Measurements from ENCODE around the gene HDAC4. TPM values are rescaled to one million over a fixed set of nuclear protein-coding genes. Genes with fewer than 3 reads are reported as not detected.

The HDAC4 gene
- polyA plus RNA-seq, 2 of the 4 experiments (the other 2 are of a cell fraction), result 8.6 to 10.4 TPM

DNA sequence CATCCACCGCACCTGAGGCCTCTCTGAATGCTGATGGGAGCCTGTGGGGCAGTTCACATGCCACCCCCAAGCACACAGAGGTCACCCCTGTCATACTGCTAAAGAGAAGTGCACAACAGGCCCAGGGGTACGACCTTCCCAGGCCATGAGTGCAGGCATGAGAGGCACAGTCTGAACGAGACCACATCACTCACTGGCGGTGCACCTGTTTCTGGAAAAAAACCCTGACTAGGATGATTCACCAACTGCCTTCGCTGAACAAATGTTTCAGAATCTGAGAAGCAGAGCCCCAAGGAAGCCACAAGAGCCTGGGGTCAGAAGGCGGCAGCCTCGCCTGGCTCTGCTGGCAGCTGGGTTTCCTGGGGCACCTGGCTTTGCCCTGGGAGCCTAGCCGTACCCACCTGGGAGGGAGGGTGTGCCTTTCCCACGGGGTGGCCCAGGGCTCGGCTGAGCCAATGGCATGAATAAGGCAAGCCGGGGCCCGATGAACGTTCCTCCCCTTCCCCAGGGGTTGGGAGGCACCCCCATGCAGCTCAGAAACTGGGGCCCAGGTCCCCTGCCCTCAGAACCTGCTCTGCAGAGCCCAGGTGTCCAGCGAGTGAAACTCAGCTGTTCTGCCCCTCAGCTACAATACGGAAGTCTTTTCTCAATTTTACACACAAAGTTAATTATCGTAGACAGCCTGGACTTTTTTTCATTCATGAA, 73.8 kb downstream of the HDAC4 start:
- ChIA-PET CTCF (no interaction called here), POLR2A (no interaction called here)
- no peaks in the 10 kb centered on the region for H3K9me3 ChIP-seq
- no peak overlapping the region for H3K27ac ChIP-seq
- 94% methylated on average over 7 of the region's 16 CpGs for WGBS (ENCODE audit: missing lambda C conversion rate)
- no peak overlapping the region for H3K4me3 ChIP-seq
- DNase-seq (ENCODE audit: low read depth in 1 of 2, low spot score in 1 of 2) (no peak), FAIRE-seq (no peak), ATAC-seq (no peak)
- H3K4me2 ChIP-seq, result no peak overlapping the region
- peaks cover 13% of the 10 kb centered on the region for H3K4me1 ChIP-seq
- TF ChIP-seq RCOR1 (IDR thresholded peaks at IDR 0.05; ENCODE audit: low read depth, low read length) (no peak), MAZ (IDR thresholded peaks at IDR 0.05; ENCODE audit: borderline replicate concordance, low read depth, low read length) (no peak), HDAC2 (IDR thresholded peaks at IDR 0.05) (no peak), ZSCAN20 (CRISPR knock-in tag; IDR thresholded peaks at IDR 0.05) (no peak), POLR2AphosphoS2 (conservative IDR thresholded peaks at IDR 0.05; ENCODE audit: low read length) (no peak), SREBF2 (IDR thresholded peaks at IDR 0.05) (no peak), SMC3 (IDR thresholded peaks at IDR 0.05) (no peak), CBX8 (IDR thresholded peaks at IDR 0.05) (no peak), ATOH8 (CRISPR knock-in tag; IDR thresholded peaks at IDR 0.05; ENCODE audit: low read depth) (no peak), GATA3 (IDR thresholded peaks at IDR 0.05; ENCODE audit: borderline replicate concordance) (no peak), CEBPB (IDR thresholded peaks at IDR 0.05) (no peak), POLR2A (IDR thresholded peaks at IDR 0.05; ENCODE audit: low read length) (no peak), TFCP2L1 (CRISPR knock-in tag; IDR thresholded peaks at IDR 0.05) (no peak), CBX2 (IDR thresholded peaks at IDR 0.05; ENCODE audit: borderline replicate concordance, low read depth) (no peak), NPAS2 (CRISPR knock-in tag; IDR thresholded peaks at IDR 0.05; ENCODE audit: borderline replicate concordance) (no peak), EP300 (IDR thresholded peaks at IDR 0.05) (no peak)

DNA sequence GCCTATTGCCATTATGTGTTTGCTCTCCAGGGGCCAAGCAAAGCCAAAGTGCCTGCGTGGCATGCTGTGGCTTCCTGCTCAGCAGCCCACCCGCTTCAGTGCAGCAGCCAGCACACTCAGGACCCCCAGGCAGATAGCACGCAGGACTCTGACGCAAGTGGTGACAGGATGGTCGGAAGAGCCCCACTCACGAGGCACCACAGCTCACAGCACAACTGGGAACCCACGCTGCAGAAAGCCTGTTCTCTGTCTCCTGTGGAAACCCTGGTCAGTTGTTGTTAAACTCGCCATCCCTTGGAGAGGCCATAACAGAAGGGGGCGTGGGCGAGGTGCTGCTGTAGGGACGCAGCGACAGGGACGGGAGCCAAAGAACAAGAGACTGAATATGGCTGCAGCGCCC, 76.4 kb downstream of the HDAC4 start:
- Histone ChIP-seq H3K9me3 (no peaks in the 10 kb centered on the region), H3K4me1 (peaks cover 15% of the 10 kb centered on the region), H3K4me3 (no peak overlapping the region), H3K27ac (no peak overlapping the region), H3K4me2 (no peak overlapping the region)
- no peak for FAIRE-seq
- 86% methylated on average over 14 of the region's 14 CpGs for WGBS (ENCODE audit: missing lambda C conversion rate)
- no peak for DNase-seq (ENCODE audit: low read depth in 1 of 2, low spot score in 1 of 2)
- POLR2A ChIA-PET, result no interaction called here
- CTCF ChIA-PET, result no interaction called here
- no peak for TF ChIP-seq ZNF302 (CRISPR knock-in tag; IDR thresholded peaks at IDR 0.05)
- TF ChIP-seq ELK1 (IDR thresholded peaks at IDR 0.05; ENCODE audit: low read depth, low read length), result no peak
- TF ChIP-seq NR3C1 (IDR thresholded peaks at IDR 0.05), result no peak
- TF ChIP-seq ESRRA (IDR thresholded peaks at IDR 0.05; ENCODE audit: borderline replicate concordance, low read length), result no peak
- no peak for TF ChIP-seq MAZ (IDR thresholded peaks at IDR 0.05; ENCODE audit: borderline replicate concordance, low read depth, low read length)
- ATAC-seq, result no peak

- no peak for DNase-seq (ENCODE audit: low read depth in 1 of 2, low spot score in 1 of 2)
- 85% methylated on average over 14 of the region's 14 CpGs for WGBS (ENCODE audit: missing lambda C conversion rate)
- ChIA-PET CTCF (interaction anchor here (0.7 kb wide), 1 partner anchor 667 kb away, joined by 3 read pairs; no protein-coding TSS in a partner anchor), POLR2A (no interaction called here)
- H3K27ac ChIP-seq, result no peak overlapping the region
- ATAC-seq, result no peak
- H3K4me1 ChIP-seq, result peaks cover 18% of the 10 kb centered on the region
- TF ChIP-seq, protein P1, sequence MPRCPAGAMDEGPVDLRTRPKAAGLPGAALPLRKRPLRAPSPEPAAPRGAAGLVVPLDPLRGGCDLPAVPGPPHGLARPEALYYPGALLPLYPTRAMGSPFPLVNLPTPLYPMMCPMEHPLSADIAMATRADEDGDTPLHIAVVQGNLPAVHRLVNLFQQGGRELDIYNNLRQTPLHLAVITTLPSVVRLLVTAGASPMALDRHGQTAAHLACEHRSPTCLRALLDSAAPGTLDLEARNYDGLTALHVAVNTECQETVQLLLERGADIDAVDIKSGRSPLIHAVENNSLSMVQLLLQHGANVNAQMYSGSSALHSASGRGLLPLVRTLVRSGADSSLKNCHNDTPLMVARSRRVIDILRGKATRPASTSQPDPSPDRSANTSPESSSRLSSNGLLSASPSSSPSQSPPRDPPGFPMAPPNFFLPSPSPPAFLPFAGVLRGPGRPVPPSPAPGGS (IDR thresholded peaks at IDR 0.05), result no peak
- TF ChIP-seq HOXB13 (CRISPR knock-in tag; IDR thresholded peaks at IDR 0.05; ENCODE audit: low read depth), result no peak
- TF ChIP-seq KDM1A (IDR thresholded peaks at IDR 0.05; ENCODE audit: low read depth), result no peak
- TF ChIP-seq HOXB5 (CRISPR knock-in tag; IDR thresholded peaks at IDR 0.05), result no peak
- TF ChIP-seq CBX2 (IDR thresholded peaks at IDR 0.05; ENCODE audit: borderline replicate concordance, low read depth), result no peak
- TF ChIP-seq, protein P2, sequence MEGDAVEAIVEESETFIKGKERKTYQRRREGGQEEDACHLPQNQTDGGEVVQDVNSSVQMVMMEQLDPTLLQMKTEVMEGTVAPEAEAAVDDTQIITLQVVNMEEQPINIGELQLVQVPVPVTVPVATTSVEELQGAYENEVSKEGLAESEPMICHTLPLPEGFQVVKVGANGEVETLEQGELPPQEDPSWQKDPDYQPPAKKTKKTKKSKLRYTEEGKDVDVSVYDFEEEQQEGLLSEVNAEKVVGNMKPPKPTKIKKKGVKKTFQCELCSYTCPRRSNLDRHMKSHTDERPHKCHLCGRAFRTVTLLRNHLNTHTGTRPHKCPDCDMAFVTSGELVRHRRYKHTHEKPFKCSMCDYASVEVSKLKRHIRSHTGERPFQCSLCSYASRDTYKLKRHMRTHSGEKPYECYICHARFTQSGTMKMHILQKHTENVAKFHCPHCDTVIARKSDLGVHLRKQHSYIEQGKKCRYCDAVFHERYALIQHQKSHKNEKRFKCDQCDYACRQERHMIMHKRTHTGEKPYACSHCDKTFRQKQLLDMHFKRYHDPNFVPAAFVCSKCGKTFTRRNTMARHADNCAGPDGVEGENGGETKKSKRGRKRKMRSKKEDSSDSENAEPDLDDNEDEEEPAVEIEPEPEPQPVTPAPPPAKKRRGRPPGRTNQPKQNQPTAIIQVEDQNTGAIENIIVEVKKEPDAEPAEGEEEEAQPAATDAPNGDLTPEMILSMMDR (IDR thresholded peaks at IDR 0.05), result no peak
- TF ChIP-seq HES2 (IDR thresholded peaks at IDR 0.05), result no peak
- no peak for TF ChIP-seq KDM5A (IDR thresholded peaks at IDR 0.05)
- no peak for TF ChIP-seq HOXA7 (CRISPR knock-in tag; IDR thresholded peaks at IDR 0.05)
- TF ChIP-seq NR3C1 (IDR thresholded peaks at IDR 0.05), result no peak
- TF ChIP-seq MAFK (IDR thresholded peaks at IDR 0.05; ENCODE audit: partially characterized antibody), result no peak
- TF ChIP-seq JUN (IDR thresholded peaks at IDR 0.05), result no peak
- no peak for TF ChIP-seq ZSCAN20 (CRISPR knock-in tag; IDR thresholded peaks at IDR 0.05)
- no peak for TF ChIP-seq TFCP2L1 (CRISPR knock-in tag; IDR thresholded peaks at IDR 0.05)
- TF ChIP-seq HDAC2 (IDR thresholded peaks at IDR 0.05), result no peak
- TF ChIP-seq, protein P3, sequence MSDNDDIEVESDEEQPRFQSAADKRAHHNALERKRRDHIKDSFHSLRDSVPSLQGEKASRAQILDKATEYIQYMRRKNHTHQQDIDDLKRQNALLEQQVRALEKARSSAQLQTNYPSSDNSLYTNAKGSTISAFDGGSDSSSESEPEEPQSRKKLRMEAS (IDR thresholded peaks at IDR 0.05), result no peak
- TF ChIP-seq ZC3H11A (IDR thresholded peaks at IDR 0.05), result no peak
- no peak for TF ChIP-seq EP300 (IDR thresholded peaks at IDR 0.05)
- no peak for TF ChIP-seq POLR2A (IDR thresholded peaks at IDR 0.05; ENCODE audit: low read length)
- H3K9me3 ChIP-seq, result no peaks in the 10 kb centered on the region
- no peak overlapping the region for H3K4me3 ChIP-seq
- no peak for FAIRE-seq
- no peak overlapping the region for H3K4me2 ChIP-seq
Observed at GRCh38 chr2:239323447-239323846, 77.4 kb downstream of the HDAC4 start.

Data from A549 (cell line).